HG03103 (cell line): ENCODE results near the gene CADM1.

Experiments
- ATAC-seq: cut with Tn5 transposase; IDR thresholded peaks from one replicate; pipeline ENCODE4 v1.9.1; 2021; ENCODE audit warnings: low read depth; ENCODE audit not compliant: unreplicated experiment

Gene CADM1

DNA sequence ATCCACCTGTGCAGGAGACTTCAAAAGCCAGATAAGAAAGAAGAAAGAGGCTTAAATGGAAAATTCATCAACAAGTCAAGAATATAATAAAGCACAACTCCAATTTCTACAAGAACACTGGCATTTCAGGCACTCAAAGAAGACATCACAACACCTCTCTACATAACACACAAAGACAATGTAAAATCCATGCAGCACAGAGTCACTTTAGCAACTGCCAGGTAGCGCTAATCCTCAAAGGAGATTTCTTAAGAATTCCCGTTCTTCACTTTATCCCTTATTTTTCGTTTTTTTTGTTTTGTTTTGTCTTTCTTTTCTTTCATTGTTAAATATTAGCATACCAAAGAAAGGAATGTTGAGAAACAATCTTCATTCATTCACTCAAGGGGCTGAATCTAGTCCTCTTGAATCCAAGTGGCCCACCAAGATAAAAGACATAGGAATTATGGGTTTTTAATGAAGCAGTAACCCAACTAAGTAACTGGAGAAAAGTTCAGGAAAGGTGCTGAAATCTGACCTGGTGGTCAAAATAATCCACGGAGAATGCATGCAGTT, 95.0 kb downstream of the CADM1 start:
- ATAC-seq = no peak

DNA sequence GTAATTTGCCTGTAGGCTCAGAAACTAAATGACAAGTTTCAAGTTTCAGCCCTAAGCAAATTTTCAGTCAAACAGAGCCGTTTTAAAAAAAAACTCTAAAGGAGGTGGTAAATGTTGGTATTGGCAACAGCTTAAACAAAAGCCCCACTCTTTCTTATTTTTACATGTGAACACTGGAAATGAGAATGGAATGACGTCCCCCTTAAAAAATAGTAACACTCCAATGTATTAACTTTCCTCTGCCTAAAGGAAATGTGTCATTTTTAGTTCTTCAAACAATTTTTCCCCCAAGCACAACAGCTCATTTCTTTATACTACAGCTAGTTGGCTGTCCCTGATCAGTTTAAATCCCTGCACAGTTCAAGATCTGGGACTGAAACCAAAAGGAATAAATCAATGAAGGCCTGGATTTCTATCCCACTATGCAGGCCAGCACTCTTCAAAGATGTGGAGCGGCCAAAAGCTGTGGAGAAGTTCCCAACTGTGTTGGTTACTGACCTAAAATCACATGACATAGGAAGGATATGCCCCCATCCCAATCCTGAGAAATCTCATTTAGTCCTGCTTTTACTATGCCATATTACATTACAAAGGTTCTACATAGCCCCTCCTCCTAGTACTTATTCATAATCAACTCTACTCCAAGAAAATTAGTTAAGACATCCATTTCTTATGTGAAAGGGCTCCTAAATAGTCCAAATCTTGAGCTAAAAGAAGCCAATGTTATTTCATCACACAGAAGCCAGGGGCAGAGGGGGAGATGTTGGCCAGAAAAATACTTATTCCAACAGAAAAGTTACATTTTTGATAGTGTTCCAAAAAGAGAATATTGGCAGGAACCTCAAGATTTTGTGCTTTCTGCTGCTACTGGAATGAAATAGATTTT, 95.9 kb downstream of the CADM1 start:
- no peak for ATAC-seq

- ATAC-seq = no peak
Measured at GRCh38 chr11:115407496-115407895, 96.7 kb downstream of the CADM1 start.

- no peak for ATAC-seq
Measured at GRCh38 chr11:115406404-115406803, 97.8 kb downstream of the CADM1 start.

- ATAC-seq = no peak
Measured at GRCh38 chr11:115398333-115399080, 105.7 kb downstream of the CADM1 start.

DNA sequence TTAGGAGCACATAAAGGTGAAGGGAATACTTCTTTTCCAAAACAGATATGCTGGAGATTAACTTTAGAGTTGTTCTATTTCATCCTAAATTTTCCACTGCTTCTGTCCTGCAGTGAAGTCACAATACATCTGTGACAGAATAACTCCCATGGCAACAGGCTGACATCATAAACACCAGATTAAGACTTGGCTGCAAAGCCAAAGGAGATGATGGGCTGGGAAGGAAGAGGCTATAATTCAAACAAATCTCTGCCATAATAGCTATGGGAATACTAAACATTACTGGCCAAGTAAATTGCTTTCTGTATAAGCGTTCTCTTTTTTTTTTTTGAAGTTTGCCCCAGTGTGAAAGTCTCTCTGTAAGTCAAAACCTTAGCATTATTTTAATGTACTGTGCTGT, 107.7 kb downstream of the CADM1 start:
- no peak for ATAC-seq

DNA sequence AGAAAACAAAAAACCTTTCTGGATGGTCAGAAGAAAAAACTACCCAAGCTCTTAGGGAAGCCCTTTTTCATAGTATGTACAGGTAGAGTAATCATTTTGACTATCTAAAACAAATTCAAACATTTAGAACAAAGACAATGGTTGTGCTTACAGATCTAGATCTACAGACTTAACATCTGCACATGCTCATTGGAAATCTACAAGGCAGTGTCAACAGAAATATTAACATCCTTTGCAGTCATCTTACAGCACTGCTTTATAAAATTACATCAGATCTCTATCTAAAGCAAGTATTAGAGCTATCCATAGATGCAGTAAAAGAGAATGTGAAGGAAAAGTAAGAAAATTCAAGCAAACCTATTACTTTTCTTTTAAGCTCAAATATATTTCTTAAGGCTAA, 110.3 kb downstream of the CADM1 start:
- ATAC-seq = no peak

GRCh38 chr11:115391598-115391997, 112.6 kb downstream of the CADM1 start:
- no peak for ATAC-seq

- ATAC-seq = no peak
Measured at GRCh38 chr11:115391160-115391559, 113.1 kb downstream of the CADM1 start.

- no peak for ATAC-seq
Measured at GRCh38 chr11:115390441-115390840, 113.8 kb downstream of the CADM1 start.

DNA sequence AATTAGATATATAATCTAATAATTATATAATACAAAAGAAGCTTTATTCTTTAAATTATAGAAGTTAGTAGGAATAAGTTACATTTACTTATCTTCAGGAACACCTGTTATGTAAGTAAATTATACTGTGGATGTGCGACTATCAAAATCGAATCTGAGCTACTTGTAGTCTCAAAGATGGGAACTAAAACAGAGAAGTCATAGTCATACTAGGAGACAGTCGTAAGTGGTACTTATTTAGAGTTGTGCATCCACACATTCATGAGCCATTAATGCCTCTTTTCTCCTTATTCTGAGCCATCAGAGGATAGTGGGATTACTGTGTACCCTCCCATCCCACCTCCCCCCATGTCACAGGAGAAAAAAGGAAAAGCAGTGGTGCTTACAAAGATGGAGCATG, 114.4 kb downstream of the CADM1 start:
- ATAC-seq = no peak

DNA sequence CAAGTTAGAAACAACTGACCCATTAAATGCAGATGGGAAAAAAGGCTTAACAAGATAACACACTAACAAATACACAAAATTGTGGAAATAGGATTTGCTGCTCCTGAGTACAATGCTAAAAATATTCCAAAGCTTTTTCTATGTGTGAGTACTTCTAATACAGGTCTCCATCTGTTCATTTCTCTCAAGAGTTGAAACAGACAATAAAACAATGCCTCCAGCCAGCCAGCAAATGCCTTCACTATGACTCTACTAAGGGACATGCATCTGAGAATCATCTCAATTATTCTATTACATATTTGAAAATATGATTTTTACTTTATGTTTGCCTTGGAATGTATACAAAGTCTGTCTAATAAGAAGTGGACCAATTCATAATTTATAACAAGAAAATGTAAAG, 119.0 kb downstream of the CADM1 start:
- no peak for ATAC-seq

DNA sequence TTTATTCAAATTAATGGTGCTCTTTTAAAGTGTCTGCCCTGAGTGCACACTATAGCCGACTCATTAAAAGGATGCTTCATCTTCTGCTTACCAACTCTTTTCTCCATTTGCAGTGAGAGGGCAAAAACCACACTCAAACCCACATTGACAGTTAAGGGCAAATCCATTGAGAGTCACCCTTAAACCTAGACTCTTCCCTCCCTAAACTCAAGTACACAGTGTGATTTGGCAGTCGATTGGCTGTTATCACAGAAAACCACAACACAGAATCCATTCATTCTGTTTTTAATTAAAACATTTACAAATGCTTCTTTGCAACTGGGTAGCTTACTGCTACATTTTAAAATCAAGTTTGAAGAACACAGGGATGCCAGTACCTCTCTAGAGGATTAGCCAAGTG, 120.0 kb downstream of the CADM1 start:
- ATAC-seq = no peak

- no peak for ATAC-seq
Measured at GRCh38 chr11:115383431-115383830, 120.8 kb downstream of the CADM1 start.

DNA sequence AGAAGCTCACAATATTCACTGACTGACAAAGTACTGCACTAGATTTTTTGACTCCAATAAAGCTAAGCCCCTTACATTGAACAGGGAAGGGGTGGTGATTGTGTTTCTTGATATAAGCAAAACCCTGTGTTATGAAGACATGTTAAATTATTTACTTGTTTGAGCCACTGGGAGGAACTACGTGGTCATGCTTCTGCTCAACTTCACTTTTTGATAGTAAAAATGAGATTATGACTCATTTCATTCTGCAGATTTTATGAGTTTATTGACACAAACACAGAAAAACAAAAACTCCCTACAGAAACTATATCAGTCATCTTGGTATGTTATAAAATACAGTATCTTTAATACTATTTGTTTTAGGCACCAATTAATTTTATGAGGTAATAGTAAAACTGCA, 124.7 kb downstream of the CADM1 start:
- ATAC-seq = no peak

DNA sequence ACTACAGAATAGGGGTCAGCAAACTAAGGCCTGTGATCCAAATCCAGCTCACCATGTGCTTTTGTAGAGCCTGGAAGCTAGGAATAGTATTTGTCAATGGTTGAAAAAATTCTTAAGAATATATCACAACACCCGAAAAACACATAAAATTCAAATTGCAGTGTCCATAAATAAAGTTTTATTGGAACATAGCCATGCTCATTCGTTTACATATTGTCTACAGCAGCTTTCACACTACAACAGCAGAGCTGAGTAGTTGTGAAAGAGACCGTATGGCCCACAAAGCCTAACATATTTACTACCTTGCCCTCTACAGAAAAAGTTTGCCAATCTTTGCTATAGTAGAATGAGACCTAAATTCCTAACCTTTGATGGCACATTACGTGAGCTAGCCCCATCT, 125.7 kb downstream of the CADM1 start:
- ATAC-seq = no peak

DNA sequence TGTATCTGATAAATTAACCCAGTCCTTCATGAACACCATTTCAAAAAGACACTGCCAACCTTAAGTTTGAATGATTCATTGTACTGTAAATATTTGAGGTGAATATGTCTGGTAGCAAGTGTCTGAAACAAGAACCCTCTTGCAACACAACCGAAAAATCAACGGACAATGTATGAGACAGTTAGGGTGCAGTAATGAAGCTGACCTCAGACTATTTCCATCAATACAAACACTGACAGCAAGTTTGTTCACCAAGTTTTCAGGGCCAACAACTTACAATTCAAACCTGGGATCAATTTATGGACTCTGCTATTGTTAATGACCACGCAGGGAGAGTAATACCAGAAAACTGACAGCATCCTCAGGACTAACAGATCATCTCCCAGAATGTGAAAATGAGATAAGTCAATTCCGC, 126.3 kb downstream of the CADM1 start:
- no peak for ATAC-seq

DNA sequence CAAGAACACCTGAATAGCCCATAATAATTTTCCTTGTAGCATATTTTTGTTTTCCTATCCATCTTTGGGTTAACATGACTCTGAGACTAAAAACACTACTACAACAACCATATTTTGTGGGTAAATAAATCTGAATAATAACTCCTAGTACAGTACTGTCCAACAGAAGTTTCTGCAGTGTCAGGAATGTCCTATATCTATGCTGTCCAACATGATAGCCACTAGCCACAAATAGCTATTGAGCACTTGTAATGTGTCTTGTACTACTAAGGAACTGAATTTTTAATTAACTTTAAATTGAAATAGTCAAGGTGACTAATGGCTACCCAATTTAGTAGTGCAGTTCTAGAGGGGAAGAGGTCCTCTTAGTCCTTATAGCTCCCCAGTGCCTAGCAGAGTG, 135.6 kb downstream of the CADM1 start:
- no peak for ATAC-seq

GRCh38 chr11:115366826-115367225, 137.4 kb downstream of the CADM1 start:
- ATAC-seq = no peak

DNA sequence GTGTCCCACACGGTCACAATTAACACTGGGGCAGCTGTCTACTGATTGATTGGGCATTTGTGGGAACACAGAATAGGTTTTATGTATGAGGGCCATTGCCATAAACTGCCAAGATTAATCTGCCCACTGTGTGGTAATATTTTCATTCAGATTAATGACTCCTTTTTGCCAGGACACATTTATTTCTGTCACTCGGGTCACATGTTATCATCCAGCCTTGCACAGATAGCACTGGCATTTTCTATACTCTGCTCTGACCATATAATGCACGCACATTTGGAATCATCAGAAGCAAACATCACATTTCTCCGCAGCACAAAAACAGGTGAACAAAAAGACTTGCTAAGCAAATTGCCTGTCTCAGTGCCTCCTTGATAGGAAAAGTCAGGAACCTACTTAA, 138.3 kb downstream of the CADM1 start:
- ATAC-seq = no peak

DNA sequence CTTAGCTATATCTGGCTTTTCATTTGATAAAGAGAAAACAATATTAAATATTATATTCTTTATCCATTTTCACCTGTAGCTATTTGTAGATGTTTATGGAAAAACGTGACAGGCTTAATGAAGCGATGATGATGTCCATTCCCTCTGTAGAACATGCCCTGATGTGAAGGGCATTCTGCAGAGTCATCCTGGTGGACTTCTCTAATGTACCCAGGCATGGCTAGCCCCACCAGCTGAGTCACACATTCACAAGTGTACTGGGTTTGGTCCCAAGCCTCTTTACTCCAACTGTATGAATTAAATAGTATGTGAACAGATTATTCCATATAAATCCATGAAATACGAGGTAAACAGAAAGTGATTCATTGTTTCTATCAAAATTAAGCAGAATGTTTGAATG, 139.3 kb downstream of the CADM1 start:
- ATAC-seq = no peak

DNA sequence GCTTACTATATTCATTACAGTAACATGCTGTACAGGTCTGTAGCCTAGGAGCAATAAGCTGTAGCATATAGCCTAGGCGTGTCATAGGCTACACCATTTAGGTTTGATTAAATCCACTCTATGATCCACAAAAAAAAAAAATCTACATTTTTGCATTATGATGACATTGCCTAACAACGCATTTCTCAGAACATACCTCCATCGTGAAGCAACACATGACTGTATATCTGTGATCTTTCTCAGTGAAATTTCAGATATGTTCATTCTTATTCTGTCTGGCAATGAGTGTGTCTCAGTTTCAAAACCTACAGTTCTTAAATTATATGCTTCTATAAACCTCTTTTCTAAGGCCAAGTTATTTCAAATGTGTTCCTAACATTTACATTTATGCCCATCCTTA, 140.3 kb downstream of the CADM1 start:
- no peak for ATAC-seq
